DOHH2 (cell line): ENCODE results near the gene DCAF16.

Source experiments
- H3F3A ChIP-seq: fragments of 200-600 bp; sonication (generic), shearing (Covaris generic); 2 replicates; pipeline ENCODE4 v1.6.0; 2016; ENCODE audit warnings: antibody characterized with exemption, mild to moderate bottlenecking; ENCODE audit not compliant: control insufficient read depth, insufficient read depth
- H3K27ac ChIP-seq: fragments of 200-600 bp; sonication (generic); 2 replicates; pipeline ENCODE4 v1.5.1; 2014; ENCODE audit warnings: low read depth, mild to moderate bottlenecking, low read length, moderate library complexity
- H3K27me3 ChIP-seq: fragments of 200-600 bp; sonication (generic); 2 replicates; pipeline ENCODE4 v1.6.1; 2014; ENCODE audit warnings: mild to moderate bottlenecking, low read length, mixed read lengths; ENCODE audit not compliant: control insufficient read depth
- H3K36me3 ChIP-seq: fragments of 200-600 bp; sonication (generic); 2 replicates; pipeline ENCODE4 v1.6.1; 2014; ENCODE audit warnings: mild to moderate bottlenecking, low read length, moderate library complexity, mixed read lengths; ENCODE audit not compliant: control insufficient read depth
- H3K4me1 ChIP-seq: fragments of 200-600 bp; sonication (generic); 2 replicates; pipeline ENCODE4 v1.6.1; 2014; ENCODE audit warnings: mild to moderate bottlenecking, low read length, mixed read lengths; ENCODE audit not compliant: control insufficient read depth
- H3K4me2 ChIP-seq: fragments of 200-600 bp; sonication (generic); 2 replicates; pipeline ENCODE4 v1.6.0; 2014; ENCODE audit warnings: mild to moderate bottlenecking, low read length, moderate library complexity
- H3K4me3 ChIP-seq: fragments of 200-600 bp; sonication (generic); 2 replicates; pipeline ENCODE4 v1.5.1; 2014; ENCODE audit warnings: mild to moderate bottlenecking, low read length, mixed read lengths
- H3K79me2 ChIP-seq: fragments of 200-600 bp; sonication (generic); 2 replicates; pipeline ENCODE4 v1.6.1; 2014; ENCODE audit warnings: mild to moderate bottlenecking, low read length, mixed read lengths; ENCODE audit not compliant: control insufficient read depth
- H3K9me2 ChIP-seq: fragments of 200-600 bp; sonication (generic); replicated peaks from 2 replicates; pipeline ENCODE4 v1.6.1; 2014; ENCODE audit warnings: mild to moderate bottlenecking, low read length, mixed read lengths; ENCODE audit not compliant: control insufficient read depth
- H3K9me3 ChIP-seq: fragments of 200-600 bp; sonication (generic); 2 replicates; pipeline ENCODE4 v1.6.1; 2014; ENCODE audit warnings: antibody characterized with exemption, low read length, mixed read lengths; ENCODE audit not compliant: control insufficient read depth, insufficient read depth
- H4K20me1 ChIP-seq: fragments of 200-600 bp; sonication (generic); 2 replicates; pipeline ENCODE4 v1.6.0; 2014; ENCODE audit warnings: low read depth, mild to moderate bottlenecking, antibody characterized with exemption, low read length, moderate library complexity; ENCODE audit not compliant: control insufficient read depth, insufficient read depth
- CTCF ChIP-seq: fragments of 200-600 bp; sonication (generic); IDR thresholded peaks from one replicate; pipeline ENCODE4 v1.5.1; 2014; ENCODE audit warnings: antibody characterized with exemption, mild to moderate bottlenecking, low read depth, low read length; ENCODE audit not compliant: poor library complexity, severe bottlenecking
- EZH2phosphoT487 ChIP-seq: fragments of 200-600 bp; sonication (generic); IDR thresholded peaks from 2 replicates; pipeline ENCODE4 v1.6.1; 2017; ENCODE audit warnings: borderline replicate concordance, mild to moderate bottlenecking, antibody characterized with exemption, low read length, moderate library complexity, mixed read lengths

Gene DCAF16

GRCh38 chr4:17786567-17786966 lies 24.0 kb downstream of the DCAF16 start:
- no peak overlapping the region for H3K27ac ChIP-seq
- H3K9me3 ChIP-seq: no peaks in the 10 kb centered on the region
- no peaks in the 10 kb centered on the region for H3K36me3 ChIP-seq
- no peaks in the 10 kb centered on the region for H3K27me3 ChIP-seq
- no peak overlapping the region for H3K4me2 ChIP-seq
- H3K9me2 ChIP-seq: no peaks in the 10 kb centered on the region
- H3K4me1 ChIP-seq: peaks cover 14% of the 10 kb centered on the region
- 0 out of 2 replicates have a peak, but pooled peaks cover 4% of the 10 kb centered on the region for H4K20me1 ChIP-seq
- no peaks in the 10 kb centered on the region for H3K79me2 ChIP-seq
- no peak for TF ChIP-seq CTCF
- TF ChIP-seq EZH2phosphoT487: no peak
- H3F3A ChIP-seq: no peaks in the 10 kb centered on the region
- no peak overlapping the region for H3K4me3 ChIP-seq

- no peak overlapping the region for H3K4me2 ChIP-seq
- H3K36me3 ChIP-seq: no peaks in the 10 kb centered on the region
- H3K9me2 ChIP-seq: no peaks in the 10 kb centered on the region
- no peak overlapping the region for H3K27ac ChIP-seq
- no peak overlapping the region for H3K4me3 ChIP-seq
- H3K9me3 ChIP-seq: no peaks in the 10 kb centered on the region
- H3K4me1 ChIP-seq: peaks cover 14% of the 10 kb centered on the region
- TF ChIP-seq CTCF (no peak), EZH2phosphoT487 (no peak)
- H3K27me3 ChIP-seq: no peaks in the 10 kb centered on the region
- H4K20me1 ChIP-seq: 0 out of 2 replicates have a peak, but pooled peaks cover 4% of the 10 kb centered on the region
- H3K79me2 ChIP-seq: no peaks in the 10 kb centered on the region
- no peaks in the 10 kb centered on the region for H3F3A ChIP-seq
These were observed 24.7 kb downstream of the DCAF16 start for GRCh38 chr4:17785858-17786257.

GRCh38 chr4:17781300-17782287 lies 29.0 kb downstream of the DCAF16 start, which contains the start of gene FAM184B:
Gene FAM184B, minus strand, starts transcription at chr4:17781621. Its CDS starts 322 bp downstream, at chr4:17781299.
- Histone ChIP-seq H3K4me1 (peaks cover 4% of the 10 kb centered on the region), H3K9me3 (no peaks in the 10 kb centered on the region), H3K27me3 (peaks cover 4% of the 10 kb centered on the region; the same call in 1 of the 2 replicates), H3K4me3 (no peak within 1 kb of the TSS), H3K36me3 (no peaks in the 10 kb centered on the region), H3K79me2 (no peaks in the 10 kb centered on the region), H4K20me1 (0 out of 2 replicates have a peak, but pooled peaks cover 4% of the 10 kb centered on the region), H3F3A (no peaks in the 10 kb centered on the region), H3K9me2 (no peaks in the 10 kb centered on the region), H3K27ac (no peak within 1 kb of the TSS), H3K4me2 (no peak within 1 kb of the TSS)
- TF ChIP-seq EZH2phosphoT487 (no peak), CTCF (no peak)
